CD4-positive, alpha-beta memory T cell (primary cell): Measurements from ENCODE around the gene PLXDC1. TPM values are rescaled to one million over a fixed set of nuclear protein-coding genes. Genes with fewer than 3 reads are reported as not detected.
"Not testable (repeated sequence)": the region's sequence is repeated elsewhere in the genome, so short reads cannot be mapped to it uniquely, and the experiment has no call there.

Experiments used
- CTCF ChIA-PET: fragments of 350-600 bp; sonication (Branson Sonifier 250); formaldehyde crosslinking; loops from one replicate; lab custom pipeline; 2021; ENCODE audit warnings: inconsistent platforms; ENCODE audit not compliant: partially characterized antibody; lab: Charles Lee
- POLR2A ChIA-PET: fragments of 350-600 bp; sonication (Branson Sonifier 250); formaldehyde crosslinking; loops from one replicate; lab custom pipeline; 2021; ENCODE audit not compliant: partially characterized antibody; lab: Charles Lee
- DNase-seq, 5 donors: peaks; one replicate each; pipeline versions ENCODE4 v3.0.0 to v3.0.0-alpha.2; 2020 to 2022; ENCODE audit warnings: mixed read lengths in 1 of 5
- H3K27ac ChIP-seq: one replicate; pipeline ENCODE4 v1.7.0; 2013; ENCODE audit warnings: low read depth, low read length
- H3K27me3 ChIP-seq: 2 replicates; pipeline ENCODE4 v1.7.0; 2013; ENCODE audit warnings: mild to moderate bottlenecking, low read length, moderate library complexity; ENCODE audit not compliant: insufficient read depth
- H3K36me3 ChIP-seq: 2 replicates; pipeline ENCODE4 v1.7.0; 2013; ENCODE audit warnings: mild to moderate bottlenecking, low read length, moderate library complexity; ENCODE audit not compliant: insufficient read depth
- H3K4me1 ChIP-seq: 2 replicates; pipeline ENCODE4 v1.7.0; 2013; ENCODE audit warnings: mild to moderate bottlenecking, low read length, moderate library complexity; ENCODE audit not compliant: insufficient read depth
- H3K4me3 ChIP-seq, 2 donors: one replicate each; pipeline ENCODE4 v1.7.0; 2013; ENCODE audit warnings: low read length in 2 of 2, mild to moderate bottlenecking in 1 of 2
- H3K9me3 ChIP-seq, 2 donors: one replicate each; pipeline ENCODE4 v1.7.0; 2013; ENCODE audit warnings: low read length in 2 of 2, control low read depth in 1 of 2; ENCODE audit not compliant: control insufficient read depth in 1 of 2
- H3K27ac Mint-ChIP-seq, 7 donors: one replicate each; pipeline ENCODE4 v1.8.0; 2020 to 2021; ENCODE audit warnings: mixed read lengths in 7 of 7, mild to moderate bottlenecking in 6 of 7, inconsistent platforms in 3 of 7, moderate library complexity in 3 of 7
- H3K27me3 Mint-ChIP-seq, 2 donors: one replicate each; pipeline ENCODE4 v1.8.0; 2020 to 2021; ENCODE audit warnings: mixed read lengths in 2 of 2
- H3K36me3 Mint-ChIP-seq, 2 donors: one replicate each; pipeline ENCODE4 v1.8.0; 2020 to 2021; ENCODE audit warnings: mixed read lengths in 2 of 2, inconsistent platforms in 1 of 2, mild to moderate bottlenecking in 1 of 2
- H3K4me1 Mint-ChIP-seq, 4 donors: one replicate each; pipeline ENCODE4 v1.8.0; 2020 to 2021; ENCODE audit warnings: mixed read lengths in 4 of 4, mild to moderate bottlenecking in 1 of 4
- H3K4me3 Mint-ChIP-seq, 8 donors: one replicate each; pipeline ENCODE4 v1.8.0; 2020 to 2021; ENCODE audit warnings: mixed read lengths in 8 of 8, mild to moderate bottlenecking in 7 of 8, moderate library complexity in 6 of 8, inconsistent platforms in 3 of 8
- H3K9me3 Mint-ChIP-seq, 8 donors: one replicate each; pipeline ENCODE4 v1.8.0; 2020 to 2021; ENCODE audit warnings: mixed read lengths in 8 of 8, mild to moderate bottlenecking in 5 of 8, inconsistent platforms in 3 of 8, moderate library complexity in 1 of 8
- intact Hi-C: fragments of 100-400 bp; cut with micrococcal nuclease; formaldehyde crosslinking; loops from one replicate; pipeline ENCODE4 v1.15.1; 2023
- polyA plus RNA-seq, 2 donors: library from polyadenylated mRNA; unstranded; fragments of 300-500 nt; fragmentation: Illumina TruSeq; gene quantifications; one replicate each; pipeline ENCODE4 v1.2.3, GENCODE V29; 2021
- total RNA-seq, 2 experiments: library from RNA; stranded (reverse); gene quantifications; one replicate each; pipeline ENCODE4 v1.2.3, GENCODE V29; 2021

The PLXDC1 gene
- total and polyA plus RNA-seq, 4 experiments from 2014 or later: 2.5 to 16.4 (median 10.2) TPM

DNA sequence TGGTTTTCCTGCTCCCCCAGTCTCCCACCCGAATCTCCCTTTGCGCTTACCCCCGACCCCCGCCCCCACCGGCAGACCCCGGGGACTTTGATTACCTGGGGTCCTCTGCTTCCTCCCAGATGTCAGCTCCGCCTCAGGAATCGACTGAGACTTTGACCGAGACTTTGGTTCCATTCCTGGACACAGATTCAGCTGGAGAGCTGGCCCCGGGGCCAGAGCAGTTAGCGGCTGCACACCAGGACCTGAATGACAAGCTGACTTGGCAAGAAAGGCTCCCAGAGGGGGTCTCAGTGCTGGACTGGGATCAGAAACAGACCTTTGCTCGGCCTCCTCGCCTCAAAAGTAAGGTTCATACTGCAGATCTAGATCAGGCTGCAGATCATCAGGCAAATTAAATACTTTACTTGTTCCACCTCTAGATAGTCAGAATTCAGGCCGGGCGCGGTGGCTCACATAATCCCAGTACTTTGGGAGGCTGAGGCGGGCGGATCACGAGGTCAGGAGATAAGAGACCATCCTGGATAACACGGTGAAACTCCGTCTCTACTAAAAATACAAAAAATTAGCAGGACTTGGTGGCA is 123.9 kb downstream of the PLXDC1 start:
- intact Hi-C loops: no loop called here
- Mint-ChIP-seq H3K36me3 (no peaks in the 10 kb centered on the region), H3K4me3 (peak overlapping the region in 3 of 8 donors; percentile 48 to 59 (median 56)), H3K9me3 (no peaks in the 10 kb centered on the region), H3K4me1 (peaks cover 0 to 15% (median 5%) of the 10 kb centered on the region in 4 donors), H3K27me3 (peaks cover 8 to 9% of the 10 kb centered on the region in 2 donors), H3K27ac (no peak overlapping the region)
- POLR2A ChIA-PET: no interaction called here
- no peak overlapping the region for H3K4me3 ChIP-seq
- CTCF ChIA-PET: interaction anchor here (0.9 to 2.9 kb wide), 2 partner anchors 11 to 45 kb away, joined by 5 to 6 read pairs; no protein-coding TSS in a partner anchor
- no peak for DNase-seq
- no peak overlapping the region for H3K27ac ChIP-seq
- peaks cover 4% of the 10 kb centered on the region for H3K27me3 ChIP-seq
- H3K4me1 ChIP-seq: peaks cover 9% of the 10 kb centered on the region
- no peaks in the 10 kb centered on the region for H3K36me3 ChIP-seq
- H3K9me3 ChIP-seq: no peaks in the 10 kb centered on the region

GRCh38 chr17:39026980-39027451 is 124.4 kb downstream of the PLXDC1 start:
- DNase-seq: no peak
- Mint-ChIP-seq H3K27me3 (peaks cover 8 to 9% of the 10 kb centered on the region in 2 donors), H3K9me3 (no peaks in the 10 kb centered on the region), H3K27ac (peak overlapping the region in 1 of 7 donors; percentile 18), H3K4me3 (peak overlapping the region in 5 of 8 donors; percentile 32 to 59 (median 48)), H3K4me1 (peaks cover 0 to 15% (median 5%) of the 10 kb centered on the region in 4 donors), H3K36me3 (no peaks in the 10 kb centered on the region)
- ChIA-PET CTCF (interaction anchor here (2.9 kb wide), 1 partner anchor 10 kb away, joined by 6 read pairs; no protein-coding TSS in a partner anchor), POLR2A (no interaction called here)
- no peaks in the 10 kb centered on the region for H3K36me3 ChIP-seq
- H3K27ac ChIP-seq: no peak overlapping the region
- no peaks in the 10 kb centered on the region for H3K9me3 ChIP-seq
- peaks cover 4% of the 10 kb centered on the region for H3K27me3 ChIP-seq
- H3K4me3 ChIP-seq: no peak overlapping the region
- intact Hi-C loops: no loop called here
- H3K4me1 ChIP-seq: peaks cover 9% of the 10 kb centered on the region

- H3K27ac Mint-ChIP-seq, POLR2A ChIA-PET, H3K27me3 Mint-ChIP-seq: not testable (repeated sequence)
Measured at GRCh38 chr17:39026346-39026745, 125.1 kb downstream of the PLXDC1 start.

GRCh38 chr17:39022924-39023323 is 128.5 kb downstream of the PLXDC1 start:
- H3K27me3 Mint-ChIP-seq: peaks cover 8 to 9% of the 10 kb centered on the region in 2 donors
- Histone ChIP-seq H3K4me1 (peaks cover 27% of the 10 kb centered on the region), H3K27me3 (peaks cover 4% of the 10 kb centered on the region), H3K27ac (no peak overlapping the region), H3K9me3 (no peaks in the 10 kb centered on the region), H3K4me3 (no peak overlapping the region), H3K36me3 (no peaks in the 10 kb centered on the region)
- no peaks in the 10 kb centered on the region for H3K36me3 Mint-ChIP-seq
- H3K9me3 Mint-ChIP-seq: no peaks in the 10 kb centered on the region
- ChIA-PET CTCF (no interaction called here), POLR2A (no interaction called here)
- H3K27ac Mint-ChIP-seq: no peak overlapping the region
- H3K4me1 Mint-ChIP-seq: peaks cover 7 to 28% (median 19%) of the 10 kb centered on the region in 4 donors
- no peak for DNase-seq
- no peak overlapping the region for H3K4me3 Mint-ChIP-seq
- intact Hi-C loops: no loop called here

More at GRCh38 chr17:39026346-39026745, 125.1 kb downstream of the PLXDC1 start:
- intact Hi-C loops, DNase-seq, H3K4me1 ChIP-seq, H3K36me3 ChIP-seq, H3K9me3 Mint-ChIP-seq, H3K36me3 Mint-ChIP-seq, CTCF ChIA-PET, H3K27me3 ChIP-seq, H3K27ac ChIP-seq, H3K4me3 ChIP-seq, H3K9me3 ChIP-seq: not testable (repeated sequence)
- Mint-ChIP-seq H3K4me1 (peaks cover 0 to 15% (median 5%) of the 10 kb centered on the region in 4 donors), H3K4me3 (peak overlapping the region in 2 of 8 donors; percentile 21 to 59)

- intact Hi-C loops, H3K4me3 ChIP-seq, H3K27ac Mint-ChIP-seq, DNase-seq, H3K36me3 Mint-ChIP-seq, POLR2A ChIA-PET, H3K27me3 ChIP-seq, H3K27me3 Mint-ChIP-seq, H3K36me3 ChIP-seq, H3K27ac ChIP-seq, H3K4me3 Mint-ChIP-seq, H3K9me3 Mint-ChIP-seq, H3K9me3 ChIP-seq: not testable (repeated sequence)
- peaks cover 18 to 36% (median 25%) of the 10 kb centered on the region in 4 donors for H3K4me1 Mint-ChIP-seq
- CTCF ChIA-PET: interaction anchor here (2.5 kb wide), 1 partner anchor 11 kb away, joined by 7 read pairs; no protein-coding TSS in a partner anchor
- peaks cover 37% of the 10 kb centered on the region for H3K4me1 ChIP-seq
Measured at GRCh38 chr17:39020037-39020436, 131.4 kb downstream of the PLXDC1 start.

DNA sequence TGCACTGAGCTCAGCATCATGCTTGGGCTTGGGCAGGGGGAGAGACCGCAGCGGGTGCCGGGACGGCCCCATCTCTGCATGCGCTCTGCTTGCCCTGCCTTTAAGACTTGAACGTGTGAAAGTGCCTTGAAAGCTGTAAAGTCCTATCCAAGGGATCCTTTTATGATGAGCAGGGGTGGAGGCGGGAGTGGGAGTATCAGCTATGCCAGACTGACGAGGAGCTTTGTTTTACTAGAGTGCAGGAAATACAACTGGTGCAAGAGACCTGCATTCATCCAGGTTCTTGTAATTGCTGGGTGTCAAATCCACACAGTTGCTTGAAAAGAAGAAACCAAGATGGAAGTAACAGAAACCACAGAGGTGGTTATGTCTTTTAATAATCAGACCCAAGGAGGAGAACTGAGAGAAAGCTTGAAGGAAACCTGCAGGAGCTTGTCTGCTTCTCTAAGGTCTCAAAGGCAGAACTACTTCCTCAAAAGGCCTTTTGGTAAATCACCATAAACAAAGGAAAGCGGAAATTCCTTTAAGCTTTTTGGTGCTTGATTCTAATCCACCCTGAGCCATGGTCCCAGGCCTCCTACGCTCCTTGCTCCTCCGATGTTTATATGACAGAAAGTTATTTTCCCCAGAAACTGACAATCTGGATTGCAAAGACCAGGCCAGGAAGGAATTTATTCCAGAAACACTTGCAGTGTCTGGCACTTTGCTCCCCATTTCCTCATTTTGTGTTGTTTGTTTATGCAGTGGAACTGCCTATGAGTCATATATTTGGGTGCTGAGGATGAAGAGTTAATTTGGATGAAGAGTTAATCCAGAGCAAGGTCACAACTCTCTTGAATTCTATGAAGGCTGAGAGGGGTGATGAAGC is 132.9 kb downstream of the PLXDC1 start:
- Mint-ChIP-seq H3K9me3 (no peaks in the 10 kb centered on the region), H3K36me3 (no peaks in the 10 kb centered on the region), H3K27ac (peak overlapping the region; percentile 43 to 93 (median 81)), H3K4me3 (peak overlapping the region in 6 of 8 donors; percentile 1 to 55 (median 34)), H3K4me1 (peaks cover 18 to 36% (median 25%) of the 10 kb centered on the region in 4 donors), H3K27me3 (no peaks in the 10 kb centered on the region)
- Histone ChIP-seq H3K9me3 (no peaks in the 10 kb centered on the region), H3K27me3 (no peaks in the 10 kb centered on the region), H3K4me1 (peaks cover 37% of the 10 kb centered on the region), H3K4me3 (no peak overlapping the region), H3K36me3 (no peaks in the 10 kb centered on the region), H3K27ac (no peak overlapping the region)
- peak in 2 of 5 donors; percentile 7 to 14 for DNase-seq
- ChIA-PET POLR2A (interaction anchor here (0.6 to 1.6 kb wide), 7 partner anchors 18 to 220 kb away, joined by 3 to 4 read pairs (median 3); partner anchors contain the start of genes PLXDC1 and RPL19), CTCF (interaction anchor here (0.8 to 2.5 kb wide), 9 partner anchors 13 to 158 kb away, joined by 3 to 13 read pairs (median 5); no protein-coding TSS in a partner anchor)
- intact Hi-C loops: no loop called here
